GM13977 (cell line): ENCODE measurements around the gene PCSK5.

Experiments
- DNase-seq: peaks from one replicate; pipeline ENCODE4 v3.0.0; 2012; ENCODE audit warnings: low spot score
- CTCF ChIP-seq: IDR thresholded peaks from 2 replicates; pipeline ENCODE4 v1.5.1; 2012; ENCODE audit warnings: mild to moderate bottlenecking, control low read depth; ENCODE audit not compliant: insufficient read depth; ENCODE audit errors: extremely low read depth, missing control alignments
- in situ Hi-C: fragments of 300-500 bp; cut with MboI; formaldehyde crosslinking; loops from one replicate; pipeline ENCODE4 v1.12.0; 2022; ENCODE audit warnings: low sequenced_read_pairs, low pct_unique_long_range_greater_than_20kb, mixed read lengths, inconsistent platforms; ENCODE audit not compliant: unreplicated experiment

Gene PCSK5

GRCh38 chr9:76372336-76372735, 481.9 kb downstream of the PCSK5 start:
- DNase-seq: no peak
- in situ Hi-C loops: no loop called here
- TF ChIP-seq CTCF: no peak

DNA sequence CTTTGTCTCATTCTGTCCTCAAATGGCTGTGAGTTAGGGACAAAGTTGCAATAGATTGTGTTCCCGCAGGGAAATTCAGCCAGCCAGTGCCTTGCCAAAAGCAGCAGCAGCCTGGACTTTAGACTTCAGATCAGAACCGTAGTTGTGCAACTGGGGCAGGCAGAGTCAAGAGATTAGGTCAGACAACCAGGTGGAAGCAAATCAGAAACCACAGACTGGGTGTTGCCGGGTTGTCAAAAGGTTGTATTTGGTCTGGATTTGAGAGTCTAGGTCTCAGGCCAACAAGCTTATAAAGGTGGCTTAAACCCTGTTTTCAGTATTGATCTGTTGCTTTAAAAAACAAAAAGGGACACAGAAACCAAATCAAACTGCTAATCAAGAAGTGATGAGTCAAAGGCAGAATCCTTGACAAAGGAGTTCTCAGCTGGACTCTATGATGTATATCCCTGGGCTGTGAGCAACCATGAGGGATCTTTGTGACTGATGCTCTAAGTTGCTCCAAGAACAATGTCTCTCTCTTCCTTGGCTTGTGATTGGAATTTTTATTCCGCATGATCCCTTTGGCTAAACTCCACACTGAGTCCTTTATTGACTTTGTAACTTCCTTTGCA, 482.8 kb downstream of the PCSK5 start:
- no peak for TF ChIP-seq CTCF
- in situ Hi-C loops: no loop called here
- DNase-seq: no peak

DNA sequence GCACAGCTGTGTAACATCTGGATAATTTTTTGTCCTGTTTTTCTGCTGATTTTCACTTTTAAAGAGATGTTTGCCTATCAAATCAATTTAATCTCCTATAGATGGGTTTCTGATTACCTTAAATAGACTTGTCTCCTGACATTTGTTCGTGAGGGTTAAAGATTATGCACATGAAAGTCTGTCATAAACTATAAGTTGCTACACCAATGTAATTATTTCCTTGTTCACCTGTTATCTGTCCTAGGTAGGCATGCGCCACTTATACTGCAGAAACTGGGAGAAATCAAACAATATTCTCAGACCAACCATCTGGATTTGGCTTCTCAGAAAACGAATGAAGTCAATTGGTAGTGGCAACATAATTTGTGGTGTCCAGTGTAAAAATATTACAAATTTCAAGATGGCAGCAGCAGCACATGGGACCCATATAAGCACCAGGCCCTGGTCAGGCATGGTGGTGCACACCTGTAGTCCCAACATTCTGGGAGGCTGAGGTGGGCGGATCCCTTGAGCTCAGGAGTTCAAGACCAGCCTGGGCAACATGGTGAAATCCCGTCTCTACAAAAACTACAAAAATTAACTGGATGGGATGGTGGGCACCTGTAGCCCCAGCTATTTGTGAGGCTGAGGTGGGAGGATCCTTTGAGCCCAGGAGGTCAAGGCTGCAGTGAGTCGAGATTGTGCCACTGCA, 483.5 kb downstream of the PCSK5 start:
- in situ Hi-C loops: no loop called here
- no peak for TF ChIP-seq CTCF
- no peak for DNase-seq

DNA sequence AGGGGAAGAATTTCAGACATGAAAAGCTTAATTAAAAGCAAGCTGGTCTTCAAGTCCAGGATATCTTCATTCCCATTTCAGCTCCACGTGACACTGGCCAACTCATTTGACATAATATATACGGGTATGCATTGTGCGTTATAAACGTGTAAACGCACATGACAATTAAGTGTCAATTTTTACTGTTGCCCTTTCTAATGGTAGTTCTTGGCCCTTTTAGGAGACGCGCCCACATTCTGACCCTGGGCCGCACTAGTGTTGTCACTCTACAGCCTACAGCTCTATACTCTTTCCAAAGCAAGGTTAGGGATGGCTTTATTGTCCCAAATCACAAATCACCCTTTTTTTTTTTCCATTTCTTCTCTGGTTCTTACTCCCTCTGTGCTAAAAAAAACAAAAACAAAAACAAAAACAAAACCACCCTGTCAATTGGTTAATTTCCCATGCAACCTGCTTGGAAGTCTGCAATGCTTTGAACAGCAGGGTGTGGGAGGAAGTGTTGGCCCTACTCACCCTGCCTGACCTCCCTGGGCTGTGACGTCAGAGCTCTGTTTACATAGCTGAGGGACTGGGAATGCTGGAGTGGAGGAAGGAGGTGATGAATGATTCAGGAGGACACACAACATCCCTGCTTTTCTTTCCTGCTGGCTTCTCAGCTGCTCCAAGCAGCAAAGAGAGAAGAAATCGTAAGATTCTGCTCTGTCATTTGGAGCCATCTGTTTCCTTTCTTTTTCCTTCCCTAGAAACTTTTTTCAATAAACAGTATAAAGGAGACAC, 484.5 kb downstream of the PCSK5 start:
- DNase-seq: no peak
- TF ChIP-seq CTCF: no peak
- in situ Hi-C loops: no loop called here

DNA sequence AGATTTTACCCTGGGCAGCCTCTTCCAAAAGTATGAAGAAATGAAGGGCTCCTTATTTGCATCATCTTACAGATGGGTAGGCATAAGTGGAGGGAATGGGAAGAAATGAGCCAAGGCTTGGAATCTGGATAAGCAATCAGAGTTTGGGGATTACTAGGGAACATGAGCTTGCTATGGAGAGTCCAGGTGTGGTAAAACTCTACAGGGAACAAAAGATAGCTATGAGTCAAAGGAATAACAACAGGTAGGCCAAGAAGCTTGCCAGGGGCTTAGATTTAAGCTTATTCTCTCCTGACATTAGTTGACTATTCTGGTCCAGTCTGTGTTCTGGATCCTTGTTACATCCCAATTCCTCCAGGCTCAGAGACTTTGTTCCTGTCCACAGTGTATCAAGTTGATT, 487.3 kb downstream of the PCSK5 start:
- no peak for DNase-seq
- no peak for TF ChIP-seq CTCF
- in situ Hi-C loops: no loop called here

GRCh38 chr9:76378367-76379073, 488.0 kb downstream of the PCSK5 start:
- in situ Hi-C loops: no loop called here
- DNase-seq: no peak
- TF ChIP-seq CTCF: no peak
